Measurements from ENCODE around the gene ERCC6. TPM values are rescaled to one million over a fixed set of nuclear protein-coding genes. Genes with fewer than 3 reads are reported as not detected.

The ERCC6 gene
- total and polyA plus RNA-seq, 2 experiments from 2014 or later: 50.8 to 69.2 TPM

- Histone ChIP-seq H3K4me2 (ENCODE audit: unreplicated experiment) (no peak overlapping the region), H3K79me2 (ENCODE audit: insufficient read depth) (peaks cover 98% of the 10 kb centered on the region), H3K4me3 (no peak overlapping the region), H3K4me1 (ENCODE audit: insufficient read depth) (peaks cover 71% of the 10 kb centered on the region), H3K27me3 (replicated peaks; ENCODE audit: insufficient read depth) (no peaks in the 10 kb centered on the region), H3F3A (ENCODE audit: insufficient read depth) (peaks cover 43% of the 10 kb centered on the region), H4K20me1 (ENCODE audit: insufficient read depth) (no peaks in the 10 kb centered on the region), H3K27ac (no peak overlapping the region), H2AFZ (no peak overlapping the region), H3K9me3 (ENCODE audit: low read depth) (no peaks in the 10 kb centered on the region), H3K36me3 (ENCODE audit: low read depth) (peaks cover 62% of the 10 kb centered on the region), H3K9ac (no peak overlapping the region), H3K9me2 (ENCODE audit: insufficient read depth) (no peaks in the 10 kb centered on the region)
- no peak for DNase-seq
- TF ChIP-seq EZH2 (IDR thresholded peaks at IDR 0.05; ENCODE audit: insufficient read depth, poor library complexity, severe bottlenecking) (no peak), EZH2phosphoT487 (IDR thresholded peaks at IDR 0.05; ENCODE audit: insufficient read depth, low read depth) (no peak)
- WGBS, 2 experiments (ENCODE audit: low coverage in 1 of 2, low lambda C conversion rate in 2 of 2, missing lambda C conversion rate in 2 of 2): 89 to 91% methylated on average over 15 of the region's 15 CpGs
- in situ Hi-C loops (cut with MboI): no loop called here
Observed at GRCh38 chr10:49532461-49532860, 6.5 kb downstream of the ERCC6 start.

- H3K4me3 ChIP-seq: no peak overlapping the region
- no peaks in the 10 kb centered on the region for H3K9me3 ChIP-seq (ENCODE audit: low read depth)
- in situ Hi-C loops (cut with MboI): no loop called here
- no peak for DNase-seq
- H3K4me1 ChIP-seq (ENCODE audit: insufficient read depth): peaks cover 53% of the 10 kb centered on the region
- H2AFZ ChIP-seq: no peak overlapping the region
- H4K20me1 ChIP-seq (ENCODE audit: insufficient read depth): no peaks in the 10 kb centered on the region
- H3K4me2 ChIP-seq (ENCODE audit: unreplicated experiment): no peak overlapping the region
- no peak overlapping the region for H3K9ac ChIP-seq
- peaks cover 26% of the 10 kb centered on the region for H3F3A ChIP-seq (ENCODE audit: insufficient read depth)
- WGBS, 2 experiments (ENCODE audit: low coverage in 1 of 2, low lambda C conversion rate in 2 of 2, missing lambda C conversion rate in 2 of 2): 91 to 93% methylated on average over 2 of the region's 2 CpGs
- peaks cover 99% of the 10 kb centered on the region for H3K79me2 ChIP-seq (ENCODE audit: insufficient read depth)
- H3K27me3 ChIP-seq (replicated peaks; ENCODE audit: insufficient read depth): no peaks in the 10 kb centered on the region
- TF ChIP-seq EZH2 (IDR thresholded peaks at IDR 0.05; ENCODE audit: insufficient read depth, poor library complexity, severe bottlenecking) (no peak), EZH2phosphoT487 (IDR thresholded peaks at IDR 0.05; ENCODE audit: insufficient read depth, low read depth) (no peak)
- H3K36me3 ChIP-seq (ENCODE audit: low read depth): peaks cover 91% of the 10 kb centered on the region
- H3K27ac ChIP-seq: no peak overlapping the region
- H3K9me2 ChIP-seq (ENCODE audit: insufficient read depth): no peaks in the 10 kb centered on the region
Observed at GRCh38 chr10:49528977-49529506, 9.9 kb downstream of the ERCC6 start.

GRCh38 chr10:49527850-49528249 lies 11.1 kb downstream of the ERCC6 start:
- Histone ChIP-seq H3K27ac (no peak overlapping the region), H3K4me1 (ENCODE audit: insufficient read depth) (peaks cover 42% of the 10 kb centered on the region), H3K36me3 (ENCODE audit: low read depth) (peaks cover 93% of the 10 kb centered on the region)

GRCh38 chr10:49527061-49527460 lies 11.9 kb downstream of the ERCC6 start:
- Histone ChIP-seq H3K9me2 (ENCODE audit: insufficient read depth) (no peaks in the 10 kb centered on the region), H3K9me3 (ENCODE audit: low read depth) (no peaks in the 10 kb centered on the region), H3K9ac (no peak overlapping the region), H3K27ac (peak overlapping the region; percentile 64), H2AFZ (no peak overlapping the region), H3F3A (ENCODE audit: insufficient read depth) (peaks cover 31% of the 10 kb centered on the region), H3K4me1 (ENCODE audit: insufficient read depth) (peaks cover 42% of the 10 kb centered on the region), H3K4me2 (ENCODE audit: unreplicated experiment) (peak overlapping the region; percentile 21), H3K79me2 (ENCODE audit: insufficient read depth) (peaks cover 99% of the 10 kb centered on the region), H3K27me3 (replicated peaks; ENCODE audit: insufficient read depth) (no peaks in the 10 kb centered on the region), H3K4me3 (no peak overlapping the region), H3K36me3 (ENCODE audit: low read depth) (peaks cover 93% of the 10 kb centered on the region), H4K20me1 (ENCODE audit: insufficient read depth) (0 out of 2 replicates have a peak, but pooled peaks cover 2% of the 10 kb centered on the region)
- peak; percentile 23 for DNase-seq
- WGBS, 2 experiments (ENCODE audit: low coverage in 1 of 2, low lambda C conversion rate in 2 of 2, missing lambda C conversion rate in 2 of 2): 33 to 38% methylated on average over 2 of the region's 2 CpGs
- in situ Hi-C loops (cut with MboI): no loop called here
- TF ChIP-seq EZH2 (IDR thresholded peaks at IDR 0.05; ENCODE audit: insufficient read depth, poor library complexity, severe bottlenecking) (no peak), EZH2phosphoT487 (IDR thresholded peaks at IDR 0.05; ENCODE audit: insufficient read depth, low read depth) (no peak)

More at GRCh38 chr10:49527850-49528249, 11.1 kb downstream of the ERCC6 start:
- H3F3A ChIP-seq (ENCODE audit: insufficient read depth): peaks cover 27% of the 10 kb centered on the region
- no peak overlapping the region for H2AFZ ChIP-seq
- H3K9me3 ChIP-seq (ENCODE audit: low read depth): no peaks in the 10 kb centered on the region
- peaks cover 99% of the 10 kb centered on the region for H3K79me2 ChIP-seq (ENCODE audit: insufficient read depth)
- WGBS, 2 experiments (ENCODE audit: low coverage in 1 of 2, low lambda C conversion rate in 2 of 2, missing lambda C conversion rate in 2 of 2): 94 to 97% methylated on average over 4 of the region's 4 CpGs
- no peak overlapping the region for H3K4me3 ChIP-seq
- no peak for DNase-seq
- no peak overlapping the region for H3K9ac ChIP-seq
- H3K9me2 ChIP-seq (ENCODE audit: insufficient read depth): no peaks in the 10 kb centered on the region
- in situ Hi-C loops (cut with MboI): no loop called here
- TF ChIP-seq EZH2phosphoT487 (IDR thresholded peaks at IDR 0.05; ENCODE audit: insufficient read depth, low read depth) (no peak), EZH2 (IDR thresholded peaks at IDR 0.05; ENCODE audit: insufficient read depth, poor library complexity, severe bottlenecking) (no peak)
- no peaks in the 10 kb centered on the region for H3K27me3 ChIP-seq (replicated peaks; ENCODE audit: insufficient read depth)
- no peak overlapping the region for H3K4me2 ChIP-seq (ENCODE audit: unreplicated experiment)
- no peaks in the 10 kb centered on the region for H4K20me1 ChIP-seq (ENCODE audit: insufficient read depth)

All from GM23248 (cell line).